Hepatocyte (in vitro differentiated cells): ENCODE measurements around the gene HRCT1. TPM values are rescaled to one million over a fixed set of nuclear protein-coding genes. Genes with fewer than 3 reads are reported as not detected.

Source experiments
- DNase-seq: peaks from one replicate; pipeline ENCODE4 v3.0.0-alpha.2; 2016; ENCODE audit warnings: low spot score
- H2AFZ ChIP-seq: fragments of 200-600 bp; sonication (generic); 2 replicates; pipeline ENCODE4 v1.6.0; 2016; ENCODE audit warnings: antibody characterized with exemption, mild to moderate bottlenecking
- H3K27ac ChIP-seq: fragments of 200-600 bp; sonication (generic); 2 replicates; pipeline ENCODE4 v1.5.1; 2016; ENCODE audit warnings: mild to moderate bottlenecking
- H3K27me3 ChIP-seq: fragments of 200-600 bp; sonication (generic); 2 replicates; pipeline ENCODE4 v1.6.1; 2016
- H3K36me3 ChIP-seq: fragments of 200-600 bp; sonication (generic); replicated peaks from 2 replicates; pipeline ENCODE4 v1.5.1; 2016; ENCODE audit warnings: low read depth; ENCODE audit not compliant: insufficient read depth
- H3K4me1 ChIP-seq: fragments of 200-600 bp; sonication (generic); 2 replicates; pipeline ENCODE4 v1.5.1; 2016; ENCODE audit warnings: mild to moderate bottlenecking, moderate library complexity; ENCODE audit not compliant: insufficient read depth
- H3K4me2 ChIP-seq: fragments of 200-600 bp; sonication (generic); 2 replicates; pipeline ENCODE4 v1.6.0; 2016
- H3K4me3 ChIP-seq: fragments of 200-600 bp; sonication (generic); 2 replicates; pipeline ENCODE4 v1.5.1; 2016; ENCODE audit warnings: mild to moderate bottlenecking
- H3K79me2 ChIP-seq: fragments of 200-600 bp; sonication (generic); 2 replicates; pipeline ENCODE4 v1.6.0; 2017; ENCODE audit warnings: mild to moderate bottlenecking
- H3K9me2 ChIP-seq: fragments of 200-600 bp; sonication (generic); replicated peaks from 2 replicates; pipeline ENCODE4 v1.6.0; 2017; ENCODE audit warnings: mild to moderate bottlenecking; ENCODE audit not compliant: insufficient read depth
- H3K9me3 ChIP-seq: fragments of 200-600 bp; sonication (generic); 2 replicates; pipeline ENCODE4 v1.5.1; 2016; ENCODE audit warnings: low read depth, mild to moderate bottlenecking
- H4K20me1 ChIP-seq: fragments of 200-600 bp; sonication (generic); 2 replicates; pipeline ENCODE4 v1.6.0; 2016; ENCODE audit warnings: mild to moderate bottlenecking; ENCODE audit not compliant: insufficient read depth, poor library complexity, severe bottlenecking
- CTCF ChIP-seq: fragments of 200-600 bp; sonication (generic); IDR thresholded peaks from 2 replicates; pipeline ENCODE4 v1.5.1; 2016; ENCODE audit warnings: antibody characterized with exemption, mild to moderate bottlenecking; ENCODE audit not compliant: poor library complexity
- EZH2 ChIP-seq: fragments of 200-600 bp; sonication (generic); IDR thresholded peaks from 2 replicates; pipeline ENCODE4 v1.6.1; 2016; ENCODE audit warnings: antibody characterized with exemption, mild to moderate bottlenecking, borderline replicate concordance
- EZH2phosphoT487 ChIP-seq: fragments of 200-600 bp; sonication (generic); IDR thresholded peaks from one replicate; pipeline ENCODE4 v1.6.1; 2018; ENCODE audit warnings: antibody characterized with exemption, mild to moderate bottlenecking, low read depth, moderate library complexity; ENCODE audit not compliant: unreplicated experiment, severe bottlenecking
- WGBS: methylation state at CpG from one replicate; pipeline ENCODE4 v1.1.6; 2016; ENCODE audit warnings: low lambda C conversion rate; ENCODE audit errors: missing lambda C conversion rate; 5-methylcytosine and 5-hydroxymethylcytosine counted together
- polyA plus RNA-seq: library from polyadenylated mRNA; unstranded; fragments of >200 nt; fragmentation: Nextera tagmentation; extraction: Ambion mirVana; gene quantifications from 2 replicates; pipeline ENCODE4 v1.2.1, GENCODE V29; 2016
- total RNA-seq: library from RNA; depleted of rRNA; stranded (reverse); fragments of >200 nt; gene quantifications from 2 replicates; pipeline ENCODE4 v1.2.3, GENCODE V29; 2014

HRCT1 gene
- total and polyA plus RNA-seq, 2 experiments from 2014 or later, result 0.90 to 1.8 TPM

- Histone ChIP-seq H3K27ac (peak overlapping the region; percentile 96), H3K4me2 (no peak overlapping the region), H3K27me3 (no peaks in the 10 kb centered on the region), H3K9me3 (no peaks in the 10 kb centered on the region), H3K36me3 (no peaks in the 10 kb centered on the region), H3K4me1 (peaks cover 49% of the 10 kb centered on the region), H3K4me3 (no peak overlapping the region), H4K20me1 (no peaks in the 10 kb centered on the region), H3K79me2 (no peaks in the 10 kb centered on the region), H3K9me2 (no peaks in the 10 kb centered on the region), H2AFZ (no peak overlapping the region)
- 85% methylated on average over 8 of the region's 8 CpGs for WGBS
- TF ChIP-seq EZH2 (no peak), CTCF (no peak), EZH2phosphoT487 (no peak)
- DNase-seq, result no peak
These were observed 786 bp upstream of the HRCT1 start for GRCh38 chr9:35905051-35905781.

- 65% methylated on average over 14 of the region's 14 CpGs for WGBS
- TF ChIP-seq EZH2 (no peak), CTCF (no peak), EZH2phosphoT487 (no peak)
- no peaks in the 10 kb centered on the region for H3K27me3 ChIP-seq
- no peaks in the 10 kb centered on the region for H3K36me3 ChIP-seq
- H3K4me2 ChIP-seq, result peak overlapping the region; percentile 55
- H3K79me2 ChIP-seq, result no peaks in the 10 kb centered on the region
- H4K20me1 ChIP-seq, result no peaks in the 10 kb centered on the region
- H2AFZ ChIP-seq, result peak overlapping the region; percentile 28
- H3K4me1 ChIP-seq, result peaks cover 49% of the 10 kb centered on the region
- H3K9me2 ChIP-seq, result no peaks in the 10 kb centered on the region
- no peaks in the 10 kb centered on the region for H3K9me3 ChIP-seq
- DNase-seq, result peak; percentile 68
- H3K4me3 ChIP-seq, result no peak overlapping the region
- H3K27ac ChIP-seq, result peak overlapping the region; percentile 96
These were observed 1.1 kb downstream of the HRCT1 start for GRCh38 chr9:35906923-35907699.

- H3K4me2 ChIP-seq, result peak overlapping the region; percentile 55
- no peaks in the 10 kb centered on the region for H3K9me2 ChIP-seq
- H3K36me3 ChIP-seq, result no peaks in the 10 kb centered on the region
- H3K27ac ChIP-seq, result peak overlapping the region; percentile 96
- no peak for TF ChIP-seq EZH2phosphoT487
- no peak for TF ChIP-seq EZH2
- TF ChIP-seq CTCF, result no peak
- H3K79me2 ChIP-seq, result no peaks in the 10 kb centered on the region
- no peaks in the 10 kb centered on the region for H4K20me1 ChIP-seq
- 46% methylated on average over 12 of the region's 13 CpGs for WGBS
- peaks cover 49% of the 10 kb centered on the region for H3K4me1 ChIP-seq
- H3K27me3 ChIP-seq, result no peaks in the 10 kb centered on the region
- H2AFZ ChIP-seq, result peak overlapping the region; percentile 77
- H3K4me3 ChIP-seq, result no peak overlapping the region
- peak; percentile 82 for DNase-seq
- no peaks in the 10 kb centered on the region for H3K9me3 ChIP-seq
These were observed 1.9 kb downstream of the HRCT1 start for GRCh38 chr9:35907711-35908503.
